Panc1 (cell line): ENCODE results near the gene HEPACAM. TPM values are rescaled to one million over a fixed set of nuclear protein-coding genes. Genes with fewer than 3 reads are reported as not detected.
A peak's percentile ranks its signal among the peaks of the same experiment; 100 is the strongest.

ENCODE experiments used
- ATAC-seq: fragments of 200-7000 bp; cut with Tn5 transposase; 2 replicates; pipeline ENCODE4 v1.9.1; 2020; ENCODE audit warnings: mild to moderate bottlenecking, moderate library complexity
- BruUV-seq: library from RNA; stranded (reverse); fragments of 400-500 nt; replicated peaks from 2 replicates; lab custom pipeline; 2021; lab: Mats Ljungman, UMichigan
- CTCF ChIA-PET: fragments of 300-600 bp; sonication (Branson Sonifier 250); formaldehyde crosslinking; loops from one replicate; lab custom pipeline; 2022; ENCODE audit warnings: antibody characterized with exemption; lab: Charles Lee
- POLR2A ChIA-PET: fragments of 300-600 bp; sonication (Branson Sonifier 250); formaldehyde crosslinking; loops from one replicate; lab custom pipeline; 2022; ENCODE audit warnings: antibody characterized with exemption; lab: Charles Lee
- DNase-seq: peaks from one replicate; pipeline ENCODE4 v3.0.0-alpha.2; 2010; ENCODE audit warnings: low read depth, low spot score
- H3K27ac ChIP-seq: 2 replicates; pipeline ENCODE4 v1.5.1; 2011; ENCODE audit warnings: mild to moderate bottlenecking, low read length, inconsistent platforms
- H3K27me3 ChIP-seq: fragments of 200-500 bp; sonication (Bioruptor generic); 2 replicates; pipeline ENCODE4 v1.6.0; 2014; ENCODE audit warnings: low read length, inconsistent platforms; ENCODE audit not compliant: control insufficient read depth, insufficient read depth
- H3K36me3 ChIP-seq: fragments of 200-500 bp; sonication (Bioruptor generic); 2 replicates; pipeline ENCODE4 v1.5.1; 2014; ENCODE audit warnings: inconsistent platforms, mild to moderate bottlenecking, low read length, moderate library complexity; ENCODE audit not compliant: control insufficient read depth, insufficient read depth
- H3K4me1 ChIP-seq: 2 replicates; pipeline ENCODE4 v1.5.1; 2011; ENCODE audit warnings: inconsistent platforms, mild to moderate bottlenecking, low read length, moderate library complexity; ENCODE audit not compliant: control insufficient read depth, insufficient read depth
- H3K4me3 ChIP-seq, 2 experiments: 2 replicates each; pipeline ENCODE4 v1.5.1; 2011 to 2012; ENCODE audit warnings: low read depth in 2 of 2, low read length in 2 of 2, mild to moderate bottlenecking in 2 of 2, inconsistent platforms in 1 of 2, moderate library complexity in 1 of 2
- H3K9me3 ChIP-seq: fragments of 200-500 bp; sonication (Bioruptor generic); 2 replicates; pipeline ENCODE4 v1.5.1; 2014; ENCODE audit warnings: low read depth, mild to moderate bottlenecking, inconsistent platforms, low read length, moderate library complexity; ENCODE audit not compliant: control insufficient read depth, insufficient read depth
- CTCF ChIP-seq: fragments of 450-650 bp; IDR thresholded peaks from 2 replicates; pipeline ENCODE4 v1.5.1; 2017; ENCODE audit warnings: mild to moderate bottlenecking
- POLR2AphosphoS5 ChIP-seq: IDR thresholded peaks from 2 replicates; pipeline ENCODE4 v1.6.1; 2012; ENCODE audit warnings: mild to moderate bottlenecking, low read depth, low read length, moderate library complexity
- REST ChIP-seq, 2 experiments: IDR thresholded peaks; 2 replicates each; pipeline ENCODE4 v1.6.1; 2011 to 2012; ENCODE audit warnings: low read depth in 2 of 2, control low read depth in 1 of 2, low read length in 1 of 2, mild to moderate bottlenecking in 1 of 2, moderate library complexity in 1 of 2; ENCODE audit not compliant: insufficient read depth in 1 of 2
- SIN3A ChIP-seq: IDR thresholded peaks from 2 replicates; pipeline ENCODE4 v1.6.1; 2012; ENCODE audit warnings: low read depth, mild to moderate bottlenecking, low read length, moderate library complexity, borderline replicate concordance; ENCODE audit not compliant: insufficient read depth
- TCF7L2 ChIP-seq: IDR thresholded peaks from 2 replicates; pipeline ENCODE4 v1.6.1; 2011; ENCODE audit warnings: mild to moderate bottlenecking, low read depth, low read length, inconsistent platforms
- in situ Hi-C: cut with HindIII; loops from 2 replicates; pipeline ENCODE4 v1.10.0; 2016; ENCODE audit warnings: low sequenced_read_pairs, low pct_unique_long_range_greater_than_20kb
- intact Hi-C: fragments of 100-400 bp; cut with micrococcal nuclease; formaldehyde crosslinking; loops from one replicate; pipeline ENCODE4 v1.10.0; 2022; ENCODE audit not compliant: unreplicated experiment
- total RNA-seq: library from RNA; stranded (reverse); gene quantifications from one replicate; pipeline ENCODE4 v1.2.1, GENCODE V29; 2021; ENCODE audit not compliant: unreplicated experiment

The HEPACAM gene
- total RNA-seq, 1 experiment from 2014 or later, result not detected

GRCh38 chr11:124878759-124879492 lies 56.9 kb downstream of the HEPACAM start:
- intact Hi-C loops (no loop called here), in situ Hi-C loops (no loop called here)
- Histone ChIP-seq H3K9me3 (no peaks in the 10 kb centered on the region), H3K36me3 (no peaks in the 10 kb centered on the region), H3K4me3 (no peak overlapping the region), H3K27ac (no peak overlapping the region), H3K27me3 (no peaks in the 10 kb centered on the region), H3K4me1 (peaks cover 8% of the 10 kb centered on the region)
- BruUV-seq, result TSS peak; percentile 54
- no peak for TF ChIP-seq REST (IDR thresholded peaks at IDR 0.05; ENCODE audit: insufficient read depth in 1 of 2, low read depth in 2 of 2, low read length in 1 of 2)
- no peak for TF ChIP-seq CTCF
- no peak for TF ChIP-seq POLR2AphosphoS5
- TF ChIP-seq TCF7L2, result no peak
- no peak for TF ChIP-seq SIN3A
- ChIA-PET CTCF (no interaction called here), POLR2A (no interaction called here)
- DNase-seq, result no peak
- ATAC-seq, result no peak

GRCh38 chr11:124877910-124878758 lies 57.7 kb downstream of the HEPACAM start:
- Histone ChIP-seq H3K27ac (no peak overlapping the region), H3K4me3 (no peak overlapping the region), H3K9me3 (no peaks in the 10 kb centered on the region), H3K27me3 (peaks cover 5% of the 10 kb centered on the region; the same call in 1 of the 2 replicates), H3K4me1 (peaks cover 8% of the 10 kb centered on the region), H3K36me3 (no peaks in the 10 kb centered on the region)
- ATAC-seq, result no peak
- BruUV-seq, result no TSS peak
- intact Hi-C loops, result no loop called here
- ChIA-PET POLR2A (no interaction called here), CTCF (no interaction called here)
- in situ Hi-C loops, result no loop called here
- DNase-seq, result no peak
- TF ChIP-seq POLR2AphosphoS5 (no peak), CTCF (no peak), SIN3A (no peak), REST (IDR thresholded peaks at IDR 0.05; ENCODE audit: insufficient read depth in 1 of 2, low read depth in 2 of 2, low read length in 1 of 2) (no peak), TCF7L2 (no peak)
